K562 (cell line): ENCODE measurements around the gene ZFP28. TPM values are rescaled to one million over a fixed set of nuclear protein-coding genes. Genes with fewer than 3 reads are reported as not detected.

Experiments
- ATAC-seq: fragments of 200-7000 bp; cut with Tn5 transposase; 3 replicates; pipeline ENCODE4 v1.9.1; 2020; ENCODE audit warnings: moderate library complexity
- BruUV-seq: library from RNA; stranded (reverse); fragments of 400-500 nt; replicated peaks from 2 replicates; lab custom pipeline; 2021; lab: Mats Ljungman, UMichigan
- CTCF ChIA-PET: fragments of 300-600 bp; formaldehyde crosslinking; extraction: SDS; loops from one replicate; lab custom pipeline; 2021; ENCODE audit warnings: low intra/inter-chr PET ratio; lab: Yijun Ruan, JAX
- POLR2A ChIA-PET: fragments of 300-600, 350-650 bp; sonication (Branson Sonifier 250); formaldehyde crosslinking; extraction: SDS; loops from one replicate; lab custom pipeline; 2021; ENCODE audit warnings: antibody characterized with exemption, inconsistent platforms; lab: Yijun Ruan, JAX
- DNase-seq, 4 experiments: peaks; one replicate each; pipeline versions ENCODE4 v3.0.0 to v3.0.0-alpha.2; 2011 to 2018; ENCODE audit warnings: low spot score in 3 of 4, mixed read lengths in 3 of 4; ENCODE audit errors: extremely low read depth in 1 of 4
- FAIRE-seq: peaks from 2 replicates; lab custom pipeline; 2011; peaks lifted over from hg19 to GRCh38; lab: Jason Lieb, UNC
- H2AFZ ChIP-seq: 2 replicates; pipeline ENCODE4 v1.6.0; 2011; ENCODE audit warnings: low read depth, low read length, control low read depth, inconsistent platforms
- H3K27ac ChIP-seq: fragments of 200-600 bp; 3 replicates; pipeline ENCODE4 v1.8.0; 2011; ENCODE audit warnings: low read depth, mild to moderate bottlenecking, control low read depth, inconsistent platforms, low read length, moderate library complexity, mixed read lengths; ENCODE audit errors: extremely low read depth
- H3K27me3 ChIP-seq, 2 experiments: fragments of 300-600 bp in 1 of 2; 2 replicates in 1 of 2; 3 replicates in 1 of 2; pipeline versions ENCODE4 v1.6.0 to v1.8.0; 2011; ENCODE audit warnings: inconsistent platforms in 2 of 2, low read length in 2 of 2, mild to moderate bottlenecking in 1 of 2, mixed read lengths in 1 of 2, moderate library complexity in 1 of 2; ENCODE audit not compliant: control insufficient read depth in 2 of 2, insufficient read depth in 2 of 2
- H3K36me3 ChIP-seq: fragments of 300-600 bp; 3 replicates; pipeline ENCODE4 v1.8.0; 2011; ENCODE audit warnings: mild to moderate bottlenecking, low read length, inconsistent platforms; ENCODE audit not compliant: control insufficient read depth, insufficient read depth
- H3K4me1 ChIP-seq, 2 experiments: fragments of 200-600 bp in 1 of 2; replicated peaks in 1 of 2; 2 replicates in 1 of 2; 3 replicates in 1 of 2; pipeline versions ENCODE4 v1.5.1 to v1.8.0; 2011; ENCODE audit warnings: inconsistent platforms in 2 of 2, low read length in 2 of 2, mild to moderate bottlenecking in 1 of 2, mixed read lengths in 1 of 2, moderate library complexity in 1 of 2; ENCODE audit not compliant: control insufficient read depth in 2 of 2, insufficient read depth in 2 of 2
- H3K4me2 ChIP-seq: 2 replicates; pipeline ENCODE4 v1.6.1; 2011; ENCODE audit warnings: low read length, control low read depth, inconsistent platforms, mixed read lengths; ENCODE audit not compliant: insufficient read depth
- H3K4me3 ChIP-seq: fragments of 200-600 bp; sonication (generic), shearing (Covaris generic); 2 replicates; pipeline ENCODE4 v1.5.1; 2016; ENCODE audit warnings: control low read depth, inconsistent platforms
- H3K79me2 ChIP-seq: fragments of 200-600 bp; 3 replicates; pipeline ENCODE4 v1.8.0; 2011; ENCODE audit warnings: low read length, inconsistent platforms; ENCODE audit not compliant: control insufficient read depth, insufficient read depth
- H3K9ac ChIP-seq, 2 experiments: 2 replicates each; pipeline versions ENCODE4 v1.6.0 to v1.6.1; 2011; ENCODE audit warnings: low read depth in 2 of 2, low read length in 2 of 2, control low read depth in 1 of 2, inconsistent platforms in 1 of 2, mild to moderate bottlenecking in 1 of 2, mixed read lengths in 1 of 2; ENCODE audit not compliant: insufficient read depth in 1 of 2
- H3K9me1 ChIP-seq: one replicate; pipeline ENCODE4 v1.6.0; 2011; ENCODE audit warnings: inconsistent platforms, mild to moderate bottlenecking, low read length, moderate library complexity; ENCODE audit not compliant: control insufficient read depth, insufficient read depth
- H3K9me3 ChIP-seq: replicated peaks from 2 replicates; pipeline ENCODE4 v1.5.1; 2011; ENCODE audit warnings: low read depth, low read length, inconsistent platforms; ENCODE audit not compliant: control insufficient read depth, insufficient read depth
- H4K20me1 ChIP-seq: replicated peaks from 2 replicates; pipeline ENCODE4 v1.6.1; 2011; ENCODE audit warnings: low read length, inconsistent platforms, mixed read lengths; ENCODE audit not compliant: control insufficient read depth, insufficient read depth
- ARID3B ChIP-seq: fragments of 250-450 bp; sonication (Bioruptor Pico); IDR thresholded peaks from 2 replicates; pipeline ENCODE4 v1.4.0; 2020; ENCODE audit warnings: borderline replicate concordance
- BDP1 ChIP-seq: IDR thresholded peaks from 3 replicates; pipeline ENCODE4 v1.6.1; 2011; ENCODE audit not compliant: insufficient read length, insufficient read depth
- BHLHE40 ChIP-seq: IDR thresholded peaks from 2 replicates; pipeline ENCODE4 v1.6.1; 2011; ENCODE audit warnings: low read length, improper control_type of control experiment
- CBX3 ChIP-seq, 2 experiments: IDR thresholded peaks; 1 replicate in 1 of 2; 2 replicates in 1 of 2; pipeline ENCODE4 v1.6.1; 2012; ENCODE audit warnings: inconsistent platforms in 2 of 2, low read length in 2 of 2, borderline replicate concordance in 1 of 2, control low read depth in 1 of 2
- HMG20A ChIP-seq: fragments of 450-650 bp; formaldehyde crosslinking; conservative IDR thresholded peaks from 2 replicates; pipeline ENCODE4 v1.4.0; 2020; ENCODE audit warnings: mild to moderate bottlenecking, mixed read lengths
- LARP7 ChIP-seq: fragments of 450-650 bp; IDR thresholded peaks from 2 replicates; pipeline ENCODE4 v1.6.1; 2016
- PHF8 ChIP-seq: fragments of 200-600 bp; sonication (generic); IDR thresholded peaks from 2 replicates; pipeline ENCODE4 v1.6.1; 2012; ENCODE audit warnings: mixed run types, mild to moderate bottlenecking, inconsistent platforms, low read length, moderate library complexity, borderline replicate concordance
- SAFB ChIP-seq: fragments of 200-400 bp; formaldehyde crosslinking; IDR thresholded peaks from 2 replicates; pipeline ENCODE4 v1.6.1; 2017; ENCODE audit warnings: low read depth, low read length, borderline replicate concordance
- SPI1 ChIP-seq: IDR thresholded peaks from 2 replicates; pipeline ENCODE4 v1.6.1; 2011; ENCODE audit warnings: low read depth, low read length, control low read depth, borderline replicate concordance
- TFAP4 ChIP-seq: sonication (generic); formaldehyde crosslinking; IDR thresholded peaks from 2 replicates; pipeline ENCODE4 v1.8.0; 2022; ENCODE audit warnings: missing genetic modification reagents, mild to moderate bottlenecking, moderate library complexity, borderline replicate concordance
- ZFP91 ChIP-seq: sonication (generic); formaldehyde crosslinking; IDR thresholded peaks from 2 replicates; pipeline ENCODE4 v1.8.0; 2022; ENCODE audit warnings: mild to moderate bottlenecking, missing genetic modification reagents
- ZFX ChIP-seq: sonication (generic); formaldehyde crosslinking; IDR thresholded peaks from 2 replicates; pipeline ENCODE4 v1.8.0; 2022; ENCODE audit warnings: mild to moderate bottlenecking, missing genetic modification reagents, moderate library complexity
- ZKSCAN8 ChIP-seq: fragments of 200-800 bp; sonication (Bioruptor generic); IDR thresholded peaks from 2 replicates; pipeline ENCODE4 v1.6.1; 2016; ENCODE audit warnings: missing genetic modification characterization, missing compliant biosample characterization
- ZNF398 ChIP-seq: fragments of 250-450 bp; sonication (Bioruptor Pico); IDR thresholded peaks from 2 replicates; pipeline ENCODE4 v1.8.0; 2021; ENCODE audit warnings: moderate library complexity, mild to moderate bottlenecking, inconsistent platforms
- ZNF707 ChIP-seq: fragments of 250-450 bp; sonication (Bioruptor Pico); conservative IDR thresholded peaks from 2 replicates; pipeline ENCODE4 v1.8.0; 2022; ENCODE audit warnings: inconsistent platforms, mild to moderate bottlenecking, moderate library complexity
- WGBS: fragments of 100-300 bp; shearing (Covaris generic); methylation state at CpG from one replicate; pipeline ENCODE4 v1.1.6; 2016; ENCODE audit warnings: low coverage, mixed read lengths; ENCODE audit not compliant: insufficient coverage; ENCODE audit errors: missing lambda C conversion rate; 5-methylcytosine and 5-hydroxymethylcytosine counted together
- in situ Hi-C: fragments of 300-500 bp; cut with MboI; formaldehyde crosslinking; loops from 4 replicates; pipeline ENCODE4 v1.15.0; 2018; ENCODE audit warnings: inconsistent platforms, mixed read lengths
- intact Hi-C: fragments of 100-400 bp; cut with micrococcal nuclease; formaldehyde crosslinking; loops from 2 replicates; pipeline ENCODE4 v1.14.2; 2022
- polyA plus RNA-seq, 8 experiments: library from polyadenylated mRNA; depleted of rRNA in 4 of 8; stranded (reverse) in 5 of 8; unstranded in 3 of 8; fragments of >200 nt; fragmentation: Nextera tagmentation in 2 of 8; fragmentation: Illumina TruSeq in 1 of 8; extraction: Ambion mirVana in 2 of 8; extraction: Trizol in 1 of 8; gene quantifications; 2 replicates each; pipeline versions ENCODE4 v1.2.1 to v1.2.3, GENCODE V29; 2011 to 2014; ENCODE audit warnings: inconsistent platforms in 1 of 8, missing spikeins in 1 of 8
- total RNA-seq, 7 experiments: library from RNA; depleted of rRNA in 6 of 7; stranded (reverse); fragments of >200 nt in 6 of 7; fragmentation: Illumina TruSeq in 2 of 7; extraction: Trizol in 2 of 7; gene quantifications; 2 replicates each; pipeline versions ENCODE4 v1.2.1 to v1.2.3, GENCODE V29; 2011 to 2021; ENCODE audit warnings: low replicate concordance in 1 of 7

The ZFP28 gene
- total and polyA plus RNA-seq, 9 of the 15 experiments (the other 6 are each of a cell fraction or from before 2014, with no cell fraction given): 0.01 to 0.04 TPM; not detected in 7

GRCh38 chr19:56595548-56595899 is 56.8 kb downstream of the ZFP28 start:
- no TSS peak for BruUV-seq
- Histone ChIP-seq H4K20me1 (no peaks in the 10 kb centered on the region), H3K4me2 (no peak overlapping the region), H3K36me3 (no peaks in the 10 kb centered on the region), H3K9ac (no peak overlapping the region), H3K9me1 (no peaks in the 10 kb centered on the region), H3K9me3 (no peaks in the 10 kb centered on the region), H3K27ac (no peak overlapping the region), H3K79me2 (no peaks in the 10 kb centered on the region), H2AFZ (no peak overlapping the region), H3K27me3 (no peaks in the 10 kb centered on the region), H3K4me1 (no peaks in the 10 kb centered on the region), H3K4me3 (no peak overlapping the region)
- ATAC-seq: no peak
- in situ Hi-C loops (no loop called here), intact Hi-C loops (no loop called here)
- no peak for FAIRE-seq
- ChIA-PET POLR2A (no interaction called here), CTCF (no interaction called here)
- no peak for DNase-seq
- 0% methylated on average over 4 of the region's 4 CpGs for WGBS
- TF ChIP-seq SAFB (no peak), TFAP4 (CRISPR knock-in tag) (no peak), BDP1 (no peak), ZNF398 (no peak), ARID3B (CRISPR knock-in tag) (no peak), PHF8 (0 out of 2 replicates have a peak, but pooled peaks have one; percentile 9), LARP7 (no peak), CBX3 (IDR thresholded peaks at IDR 0.05; ENCODE audit: borderline replicate concordance in 1 of 2, low read length in 2 of 2) (no peak), ZKSCAN8 (CRISPR knock-in tag) (no peak), BHLHE40 (no peak), ZNF707 (no peak), ZFP91 (CRISPR knock-in tag) (no peak), SPI1 (no peak), HMG20A (CRISPR knock-in tag) (no peak), ZFX (0 out of 2 replicates have a peak, but pooled peaks have one; percentile 1)
